Measurements from ENCODE around the gene CFAP157. TPM values are rescaled to one million over a fixed set of nuclear protein-coding genes. Genes with fewer than 3 reads are reported as not detected.

The CFAP157 gene
- total and polyA plus RNA-seq, 7 donors: 0.12 TPM; not detected in 6

DNA sequence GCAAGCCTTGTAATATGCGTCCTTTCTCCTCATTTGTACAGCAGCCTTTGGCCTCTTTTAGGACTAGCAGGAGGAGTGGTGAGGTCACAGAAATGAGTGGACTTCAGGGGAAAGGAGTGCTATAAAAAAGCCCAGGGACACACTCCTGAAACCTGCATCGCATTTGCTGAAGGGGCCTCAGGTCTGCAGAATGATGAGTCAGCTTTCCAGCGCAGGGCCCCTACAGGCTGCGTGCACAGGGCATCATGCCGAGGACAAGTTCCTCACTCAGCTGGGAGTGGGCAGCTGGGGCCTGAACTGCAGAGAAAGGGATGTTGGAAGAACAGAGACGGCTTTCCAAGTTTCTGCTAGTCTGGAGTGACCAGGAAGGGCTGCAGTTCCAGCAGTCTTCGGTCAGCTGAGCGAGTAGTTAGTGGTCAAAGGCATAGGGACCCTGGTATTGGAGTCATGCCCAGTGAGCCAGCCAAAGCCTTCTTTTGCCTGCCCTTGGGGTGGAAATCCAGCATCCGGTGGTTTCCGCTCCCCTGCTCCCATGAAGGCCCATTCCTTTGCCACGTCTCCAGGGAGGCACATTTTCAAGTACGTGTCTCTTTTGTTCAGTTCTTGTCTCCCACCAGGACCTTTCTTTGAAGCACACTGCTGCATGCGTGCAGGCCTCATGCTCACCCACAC, 17.3 kb upstream of the CFAP157 start:
- 89 to 94% methylated on average over 13 of the region's 13 CpGs for WGBS, 2 donors
- peaks cover 0 to 81% (median 2%) of the 10 kb centered on the region in 4 donors for H3K36me3 ChIP-seq
- no peak overlapping the region for H3K27ac ChIP-seq
- H3K4me1 ChIP-seq: no peaks in the 10 kb centered on the region
- TF ChIP-seq, protein P1, sequence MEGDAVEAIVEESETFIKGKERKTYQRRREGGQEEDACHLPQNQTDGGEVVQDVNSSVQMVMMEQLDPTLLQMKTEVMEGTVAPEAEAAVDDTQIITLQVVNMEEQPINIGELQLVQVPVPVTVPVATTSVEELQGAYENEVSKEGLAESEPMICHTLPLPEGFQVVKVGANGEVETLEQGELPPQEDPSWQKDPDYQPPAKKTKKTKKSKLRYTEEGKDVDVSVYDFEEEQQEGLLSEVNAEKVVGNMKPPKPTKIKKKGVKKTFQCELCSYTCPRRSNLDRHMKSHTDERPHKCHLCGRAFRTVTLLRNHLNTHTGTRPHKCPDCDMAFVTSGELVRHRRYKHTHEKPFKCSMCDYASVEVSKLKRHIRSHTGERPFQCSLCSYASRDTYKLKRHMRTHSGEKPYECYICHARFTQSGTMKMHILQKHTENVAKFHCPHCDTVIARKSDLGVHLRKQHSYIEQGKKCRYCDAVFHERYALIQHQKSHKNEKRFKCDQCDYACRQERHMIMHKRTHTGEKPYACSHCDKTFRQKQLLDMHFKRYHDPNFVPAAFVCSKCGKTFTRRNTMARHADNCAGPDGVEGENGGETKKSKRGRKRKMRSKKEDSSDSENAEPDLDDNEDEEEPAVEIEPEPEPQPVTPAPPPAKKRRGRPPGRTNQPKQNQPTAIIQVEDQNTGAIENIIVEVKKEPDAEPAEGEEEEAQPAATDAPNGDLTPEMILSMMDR (IDR thresholded peaks at IDR 0.05): no peak
- TF ChIP-seq POLR2A (IDR thresholded peaks at IDR 0.05) (no peak), POLR2AphosphoS5 (IDR thresholded peaks at IDR 0.05) (no peak), EP300 (IDR thresholded peaks at IDR 0.05) (no peak)
- no peak for DNase-seq
- no peaks in the 10 kb centered on the region for H3K9me3 ChIP-seq
- H3K27me3 ChIP-seq: no peaks in the 10 kb centered on the region
- H3K4me3 ChIP-seq: no peak overlapping the region
- intact Hi-C loops (cut with DNase I): no loop called here

GRCh38 chr9:127690735-127691134, 16.1 kb upstream of the CFAP157 start:
- TF ChIP-seq, protein P1 (IDR thresholded peaks at IDR 0.05): no peak
- no peak for TF ChIP-seq POLR2A (IDR thresholded peaks at IDR 0.05)
- TF ChIP-seq POLR2AphosphoS5 (IDR thresholded peaks at IDR 0.05): no peak
- no peak for TF ChIP-seq EP300 (IDR thresholded peaks at IDR 0.05)
- Histone ChIP-seq H3K27me3 (no peaks in the 10 kb centered on the region), H3K4me3 (no peak overlapping the region), H3K9me3 (no peaks in the 10 kb centered on the region), H3K27ac (no peak overlapping the region), H3K36me3 (peaks cover 0 to 71% (median 2%) of the 10 kb centered on the region in 4 donors), H3K4me1 (no peaks in the 10 kb centered on the region)
- WGBS, 2 donors: 94 to 96% methylated on average over 10 of the region's 10 CpGs
- intact Hi-C loops (cut with DNase I): no loop called here
- no peak for DNase-seq

DNA sequence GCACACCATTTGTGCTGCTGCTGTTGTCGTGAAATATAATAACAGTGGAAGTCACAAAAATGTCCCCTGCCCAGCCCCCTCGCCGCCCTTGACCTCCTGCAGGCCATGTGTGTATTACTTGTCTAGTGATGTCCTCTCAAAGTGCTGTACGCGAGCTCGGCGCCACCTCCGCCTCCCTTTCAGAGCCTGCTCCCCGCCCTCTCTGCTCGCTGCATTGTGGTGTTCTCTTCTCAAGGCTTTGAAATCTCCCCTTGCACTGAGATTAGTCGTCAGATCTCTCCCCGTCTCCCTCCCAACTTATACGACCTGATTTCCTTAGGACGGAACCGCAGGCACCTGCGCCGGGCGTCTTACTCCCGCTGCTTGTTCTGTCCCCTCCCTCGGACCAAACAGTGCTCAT, 14.7 kb upstream of the CFAP157 start:
- no peaks in the 10 kb centered on the region for H3K4me1 ChIP-seq
- WGBS, 2 donors: 81 to 90% methylated on average over 20 of the region's 20 CpGs
- peaks cover 0 to 61% (median 0%) of the 10 kb centered on the region in 4 donors for H3K36me3 ChIP-seq
- intact Hi-C loops (cut with DNase I): no loop called here
- no peak overlapping the region for H3K4me3 ChIP-seq
- no peak overlapping the region for H3K27ac ChIP-seq
- DNase-seq: no peak
- TF ChIP-seq EP300 (IDR thresholded peaks at IDR 0.05) (no peak), POLR2A (IDR thresholded peaks at IDR 0.05) (no peak), POLR2AphosphoS5 (IDR thresholded peaks at IDR 0.05) (no peak)
- TF ChIP-seq, protein P1 (IDR thresholded peaks at IDR 0.05): no peak
- no peaks in the 10 kb centered on the region for H3K9me3 ChIP-seq
- no peaks in the 10 kb centered on the region for H3K27me3 ChIP-seq

- Histone ChIP-seq H3K27me3 (no peaks in the 10 kb centered on the region), H3K27ac (no peak overlapping the region), H3K36me3 (peaks cover 0 to 52% (median 0%) of the 10 kb centered on the region in 4 donors), H3K4me3 (no peak overlapping the region), H3K4me1 (no peaks in the 10 kb centered on the region), H3K9me3 (no peaks in the 10 kb centered on the region)
- no peak for DNase-seq
- 89 to 91% methylated on average over 10 of the region's 10 CpGs for WGBS, 2 donors
- TF ChIP-seq, protein P1 (IDR thresholded peaks at IDR 0.05): no peak
- TF ChIP-seq EP300 (IDR thresholded peaks at IDR 0.05): no peak
- no peak for TF ChIP-seq POLR2A (IDR thresholded peaks at IDR 0.05)
- TF ChIP-seq POLR2AphosphoS5 (IDR thresholded peaks at IDR 0.05): no peak
- intact Hi-C loops (cut with DNase I): no loop called here
These were observed 13.6 kb upstream of the CFAP157 start for GRCh38 chr9:127693143-127693542.
